GM21576 (cell line): ENCODE data around the gene DIDO1.
A peak's percentile ranks its signal among the peaks of the same experiment; 100 is the strongest.

ENCODE experiments used
- ATAC-seq: cut with Tn5 transposase; IDR thresholded peaks from one replicate; pipeline ENCODE4 v1.9.1; 2021; ENCODE audit warnings: mild to moderate bottlenecking, moderate library complexity; ENCODE audit not compliant: unreplicated experiment

The DIDO1 gene

DNA sequence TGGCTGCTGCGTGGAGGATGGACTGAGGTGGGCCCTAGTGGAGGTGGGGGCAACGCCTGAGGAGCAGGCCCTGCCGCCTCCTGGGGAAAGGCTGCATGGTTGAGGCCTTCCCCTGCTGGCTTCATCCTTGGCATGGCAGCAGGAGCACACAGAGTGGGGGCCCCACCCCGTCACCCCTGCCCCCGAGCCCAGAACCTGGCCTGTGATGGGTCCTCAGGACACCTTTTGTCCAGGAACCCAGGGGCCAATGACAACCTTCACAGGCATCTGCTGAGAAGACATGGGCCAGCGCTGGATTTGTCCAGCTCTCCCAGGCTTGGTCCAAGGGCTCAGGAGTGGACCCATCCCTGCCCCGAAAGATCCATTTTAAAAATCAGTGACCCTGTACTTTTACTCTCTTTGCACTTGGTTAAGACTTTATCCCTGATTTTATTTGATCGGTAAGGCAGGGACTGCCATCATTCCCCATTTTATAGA lies 25.6 kb upstream of the DIDO1 start:
- no peak for ATAC-seq

- ATAC-seq, result no peak
Observed at GRCh38 chr20:62951143-62951895, 25.0 kb upstream of the DIDO1 start.

DNA sequence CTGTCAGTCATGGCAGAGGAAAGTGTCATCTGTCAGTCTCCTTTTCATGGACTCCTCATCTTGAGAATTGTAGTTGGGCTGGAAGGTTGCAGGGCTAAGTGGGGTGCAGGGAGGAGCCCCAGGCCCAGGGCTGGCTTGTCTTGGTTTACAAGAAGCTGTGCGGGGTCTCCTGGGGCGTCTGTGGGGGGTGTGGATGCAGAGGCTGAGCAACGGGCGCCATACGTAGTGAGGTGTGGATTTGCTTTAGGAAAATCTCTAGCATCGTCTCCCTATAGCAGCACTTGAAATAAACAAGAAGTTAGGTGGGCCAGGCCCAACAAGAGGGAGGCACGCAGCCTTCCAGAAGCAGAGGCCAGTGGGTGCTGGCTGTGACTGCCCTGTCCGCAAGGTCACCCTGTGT lies 24.4 kb upstream of the DIDO1 start:
- ATAC-seq, result no peak

GRCh38 chr20:62949962-62950361 lies 23.7 kb upstream of the DIDO1 start:
- no peak for ATAC-seq

- no peak for ATAC-seq
Observed at GRCh38 chr20:62949153-62949821, 23.0 kb upstream of the DIDO1 start.

GRCh38 chr20:62947532-62948300 lies 21.4 kb upstream of the DIDO1 start:
- no peak for ATAC-seq

DNA sequence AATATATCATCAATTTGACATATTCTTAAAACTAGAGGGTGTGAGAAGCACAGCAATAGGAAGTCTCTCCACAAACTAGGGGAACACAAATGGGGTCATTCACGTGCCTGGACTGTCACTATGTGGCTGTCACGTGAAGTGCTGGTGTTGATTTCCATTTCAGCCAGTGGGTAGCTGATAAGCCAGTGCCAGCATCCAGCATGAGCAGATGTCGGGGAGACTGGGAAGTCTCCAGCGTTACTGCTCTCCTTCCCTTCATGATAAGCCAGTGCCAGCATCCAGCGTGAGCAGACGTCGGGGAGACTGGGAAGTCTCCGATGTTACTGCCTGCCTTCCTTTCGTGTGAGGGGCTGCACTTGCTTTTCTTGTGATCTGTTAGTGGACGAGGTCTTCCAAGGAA lies 20.6 kb upstream of the DIDO1 start:
- ATAC-seq, result no peak

DNA sequence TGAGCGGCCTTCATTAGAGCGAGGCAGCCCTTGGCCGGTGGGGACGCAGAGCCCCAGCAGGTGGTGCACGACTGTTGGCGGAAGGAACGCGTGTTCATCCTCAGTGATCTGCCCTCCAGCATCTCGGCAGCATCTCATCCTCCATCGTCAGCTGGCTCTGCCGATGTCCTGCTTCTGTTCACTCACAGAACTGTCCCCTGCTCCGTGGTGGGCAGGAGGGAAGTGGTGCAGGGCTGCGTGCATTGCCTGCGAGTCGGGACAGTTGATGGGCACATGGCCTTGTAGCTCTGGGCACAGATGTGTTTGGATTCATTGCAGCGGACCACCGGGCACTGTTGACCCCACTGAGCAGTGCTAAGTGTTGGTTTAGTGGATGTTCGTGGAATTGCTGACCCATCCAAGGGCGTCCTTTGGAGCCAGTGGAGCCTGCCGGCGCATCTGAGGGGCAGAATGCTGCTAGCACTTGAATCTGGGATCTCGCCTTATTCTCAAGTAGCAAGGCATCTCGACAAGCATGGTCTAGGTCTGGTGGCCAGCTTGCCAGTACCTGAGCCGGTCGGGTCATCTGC lies 19.6 kb upstream of the DIDO1 start:
- ATAC-seq, result no peak

- ATAC-seq, result no peak
Observed at GRCh38 chr20:62944746-62945145, 18.4 kb upstream of the DIDO1 start.

GRCh38 chr20:62944184-62944583 lies 17.9 kb upstream of the DIDO1 start:
- no peak for ATAC-seq

GRCh38 chr20:62943396-62943795 lies 17.1 kb upstream of the DIDO1 start:
- ATAC-seq, result no peak

DNA sequence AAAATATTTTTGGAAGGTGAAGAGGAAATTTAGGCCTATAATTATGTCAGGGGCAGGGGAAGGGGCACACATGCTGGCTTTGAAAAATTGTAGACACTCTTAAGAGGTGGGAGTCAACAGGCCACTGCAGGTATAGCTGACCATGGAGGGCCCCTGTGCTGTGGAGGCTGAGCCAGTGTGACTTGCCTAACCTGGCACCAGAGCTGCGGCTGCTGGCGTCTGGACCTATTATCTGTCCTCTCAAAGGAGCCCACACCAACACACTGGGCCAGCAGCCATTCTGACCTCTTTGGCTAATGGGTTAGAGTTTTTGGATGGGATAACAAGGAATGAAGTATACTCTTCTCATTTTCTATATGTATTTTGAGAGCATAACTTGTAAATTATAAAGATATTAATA lies 16.2 kb upstream of the DIDO1 start:
- ATAC-seq, result no peak

GRCh38 chr20:62941792-62942191 lies 15.5 kb upstream of the DIDO1 start:
- ATAC-seq, result no peak

GRCh38 chr20:62940875-62941274 lies 14.6 kb upstream of the DIDO1 start:
- no peak for ATAC-seq

- peak; percentile 41 for ATAC-seq
Observed at GRCh38 chr20:62938105-62938888, 12.0 kb upstream of the DIDO1 start, which contains the start of gene GID8. GID8 (plus strand) TSS chr20:62938147; CDS start chr20:62941503, 3,356 bp downstream.

DNA sequence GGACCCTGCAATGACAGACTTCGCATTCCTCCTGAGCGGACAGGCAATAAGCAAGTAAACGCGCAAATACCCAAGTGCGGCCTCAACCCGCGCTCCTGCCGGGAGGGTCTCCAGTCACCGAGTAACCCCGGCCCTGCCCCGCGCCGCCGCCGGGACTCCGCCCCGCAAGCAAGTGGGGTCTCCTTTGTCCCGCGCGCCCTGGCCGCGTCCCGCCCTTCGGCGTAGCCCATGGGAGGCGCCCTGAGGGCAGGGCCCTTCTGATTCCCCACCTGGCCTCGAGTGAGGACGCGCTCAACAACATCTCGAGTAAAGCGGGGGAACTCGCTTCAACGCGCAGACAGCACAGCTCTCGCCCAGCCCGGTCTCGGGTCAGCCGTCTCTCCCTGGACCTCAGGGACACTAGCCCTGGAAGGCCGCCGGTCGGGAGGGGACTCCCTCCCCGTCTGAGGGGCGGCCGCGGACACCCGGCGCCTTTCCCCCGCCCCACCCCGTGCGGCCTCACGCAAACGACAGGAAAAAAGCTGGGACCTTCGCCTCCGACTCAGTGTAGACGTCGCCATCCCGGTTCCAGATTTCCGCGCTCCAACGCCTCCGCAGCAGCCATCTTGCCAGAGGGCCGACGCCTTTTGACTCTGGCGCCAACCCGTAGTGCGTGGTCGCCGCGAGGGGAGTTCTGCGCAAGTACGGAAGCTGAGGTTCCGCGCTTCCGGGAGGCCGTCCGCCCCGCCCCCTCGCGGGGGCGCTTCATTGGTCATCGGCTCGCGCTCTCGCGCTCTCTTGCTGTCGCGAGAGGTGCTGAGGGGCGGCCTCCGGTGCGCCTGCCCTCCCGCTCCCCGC lies 11.2 kb upstream of the DIDO1 start:
- ATAC-seq, result peak; percentile 81

GRCh38 chr20:62935968-62936585 lies 9.8 kb upstream of the DIDO1 start:
- ATAC-seq, result no peak

GRCh38 chr20:62935204-62935967 lies 9.1 kb upstream of the DIDO1 start:
- ATAC-seq, result no peak
